ENCODE measurements around the gene CDH20.

- no peak for TF ChIP-seq ZNF17 (CRISPR knock-in tag; IDR thresholded peaks at IDR 0.05)
- no peak for TF ChIP-seq ZNF3 (CRISPR knock-in tag; IDR thresholded peaks at IDR 0.05)
- TF ChIP-seq DR1 (CRISPR knock-in tag; IDR thresholded peaks at IDR 0.05) = no peak
- TF ChIP-seq CBFB (CRISPR knock-in tag; IDR thresholded peaks at IDR 0.05) = no peak
- no peak for TF ChIP-seq ATF2 (CRISPR knock-in tag; IDR thresholded peaks at IDR 0.05)
- TF ChIP-seq POLR2AphosphoS5 (IDR thresholded peaks at IDR 0.05; ENCODE audit: low read depth, low read length) = no peak
- no peak for TF ChIP-seq CTCF (CRISPR knock-in tag; IDR thresholded peaks at IDR 0.05)
- TF ChIP-seq DRAP1 (CRISPR knock-in tag; IDR thresholded peaks at IDR 0.05) = no peak
- TF ChIP-seq ZNF24 (IDR thresholded peaks at IDR 0.05) = no peak
- no peak for TF ChIP-seq TAF15 (IDR thresholded peaks at IDR 0.05; ENCODE audit: low read depth, low read length, poor library complexity, severe bottlenecking)
- TF ChIP-seq TEF (CRISPR knock-in tag; IDR thresholded peaks at IDR 0.05) = no peak
- TF ChIP-seq MEF2D (CRISPR knock-in tag; IDR thresholded peaks at IDR 0.05) = no peak
- TF ChIP-seq ZBTB1 (CRISPR knock-in tag; IDR thresholded peaks at IDR 0.05; ENCODE audit: borderline replicate concordance) = no peak
Observed at GRCh38 chr18:61466736-61467135, 133.5 kb downstream of the CDH20 start.
